ENCODE measurements around the gene C10orf95. TPM values are rescaled to one million over a fixed set of nuclear protein-coding genes. Genes with fewer than 3 reads are reported as not detected.

Gene C10orf95
- total and polyA plus RNA-seq, 8 donors = 0.70 to 7.3 (median 1.7) TPM

DNA sequence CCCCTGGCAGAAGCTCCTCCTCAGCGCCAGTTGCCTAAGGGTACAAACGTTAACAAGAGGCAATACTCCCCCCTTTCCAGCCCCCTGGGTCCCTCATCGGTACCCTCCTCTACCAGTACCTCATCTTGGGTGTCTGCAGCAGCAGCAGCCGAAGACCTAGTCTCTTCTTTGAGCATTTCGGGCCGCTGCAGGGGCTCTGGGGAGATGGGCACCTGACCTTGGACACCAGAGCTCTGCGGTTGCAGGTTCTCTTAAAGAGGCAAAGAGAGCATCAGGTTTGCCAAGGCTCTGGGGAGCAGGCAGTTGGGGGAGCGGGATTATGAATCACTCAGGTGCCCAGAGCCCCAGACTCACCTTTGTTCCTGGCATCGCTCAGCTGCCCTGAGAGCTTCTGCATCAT is 27.2 kb downstream of the C10orf95 start:
- TF ChIP-seq, protein P1, sequence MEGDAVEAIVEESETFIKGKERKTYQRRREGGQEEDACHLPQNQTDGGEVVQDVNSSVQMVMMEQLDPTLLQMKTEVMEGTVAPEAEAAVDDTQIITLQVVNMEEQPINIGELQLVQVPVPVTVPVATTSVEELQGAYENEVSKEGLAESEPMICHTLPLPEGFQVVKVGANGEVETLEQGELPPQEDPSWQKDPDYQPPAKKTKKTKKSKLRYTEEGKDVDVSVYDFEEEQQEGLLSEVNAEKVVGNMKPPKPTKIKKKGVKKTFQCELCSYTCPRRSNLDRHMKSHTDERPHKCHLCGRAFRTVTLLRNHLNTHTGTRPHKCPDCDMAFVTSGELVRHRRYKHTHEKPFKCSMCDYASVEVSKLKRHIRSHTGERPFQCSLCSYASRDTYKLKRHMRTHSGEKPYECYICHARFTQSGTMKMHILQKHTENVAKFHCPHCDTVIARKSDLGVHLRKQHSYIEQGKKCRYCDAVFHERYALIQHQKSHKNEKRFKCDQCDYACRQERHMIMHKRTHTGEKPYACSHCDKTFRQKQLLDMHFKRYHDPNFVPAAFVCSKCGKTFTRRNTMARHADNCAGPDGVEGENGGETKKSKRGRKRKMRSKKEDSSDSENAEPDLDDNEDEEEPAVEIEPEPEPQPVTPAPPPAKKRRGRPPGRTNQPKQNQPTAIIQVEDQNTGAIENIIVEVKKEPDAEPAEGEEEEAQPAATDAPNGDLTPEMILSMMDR (IDR thresholded peaks at IDR 0.05) = no peak
- peaks cover 0 to 21% of the 10 kb centered on the region in 2 donors for H3K36me3 ChIP-seq
- H3K27me3 ChIP-seq = peaks cover 0 to 6% of the 10 kb centered on the region in 2 donors
- H3K9me3 ChIP-seq = no peaks in the 10 kb centered on the region
- peaks cover 17 to 35% of the 10 kb centered on the region in 2 donors for H3K4me1 ChIP-seq
- H3K27ac ChIP-seq = no peak overlapping the region
- no peak overlapping the region for H3K4me3 ChIP-seq
- intact Hi-C loops (cut with DNase I) = no loop called here
- no peak for ATAC-seq
- no peak for DNase-seq

DNA sequence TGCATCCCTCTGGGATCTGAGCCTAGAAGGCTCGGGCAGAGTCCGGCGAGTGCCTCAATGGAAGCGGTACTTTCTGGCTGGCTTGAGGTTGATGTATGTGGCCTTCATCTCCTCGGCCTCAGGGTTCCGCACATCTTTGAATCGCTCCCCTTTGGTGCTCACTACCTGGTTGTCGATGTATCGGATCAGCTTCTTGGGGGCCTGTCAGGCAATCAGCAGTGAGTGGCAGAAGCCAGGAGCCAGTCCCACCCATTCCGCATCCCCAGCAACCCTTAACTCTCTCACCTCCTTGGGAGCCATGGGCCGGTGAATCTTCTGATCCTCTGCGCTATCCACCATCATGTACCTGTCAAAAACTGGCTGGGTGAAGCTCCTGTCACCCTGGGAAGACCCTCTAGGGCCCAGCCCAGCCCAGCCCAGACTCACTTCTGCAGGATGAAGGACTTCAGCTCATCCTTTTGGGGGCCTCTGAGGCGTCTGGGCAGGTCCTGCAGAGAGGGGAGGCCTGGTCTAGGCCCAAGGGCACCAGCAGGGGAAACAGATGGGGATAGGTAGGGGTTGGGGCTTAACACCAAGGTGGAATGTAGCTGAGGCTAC is 27.9 kb downstream of the C10orf95 start:
- DNase-seq = no peak
- Histone ChIP-seq H3K9me3 (no peaks in the 10 kb centered on the region), H3K27me3 (peaks cover 0 to 13% of the 10 kb centered on the region in 2 donors), H3K4me3 (peak overlapping the region in 1 of 2 donors; percentile 98), H3K27ac (peak overlapping the region in 1 of 2 donors; percentile 90), H3K36me3 (peaks cover 0 to 21% of the 10 kb centered on the region in 2 donors), H3K4me1 (peaks cover 17 to 39% of the 10 kb centered on the region in 2 donors)
- TF ChIP-seq, protein P1 (IDR thresholded peaks at IDR 0.05) = no peak
- ATAC-seq = no peak
- intact Hi-C loops (cut with DNase I) = no loop called here

DNA sequence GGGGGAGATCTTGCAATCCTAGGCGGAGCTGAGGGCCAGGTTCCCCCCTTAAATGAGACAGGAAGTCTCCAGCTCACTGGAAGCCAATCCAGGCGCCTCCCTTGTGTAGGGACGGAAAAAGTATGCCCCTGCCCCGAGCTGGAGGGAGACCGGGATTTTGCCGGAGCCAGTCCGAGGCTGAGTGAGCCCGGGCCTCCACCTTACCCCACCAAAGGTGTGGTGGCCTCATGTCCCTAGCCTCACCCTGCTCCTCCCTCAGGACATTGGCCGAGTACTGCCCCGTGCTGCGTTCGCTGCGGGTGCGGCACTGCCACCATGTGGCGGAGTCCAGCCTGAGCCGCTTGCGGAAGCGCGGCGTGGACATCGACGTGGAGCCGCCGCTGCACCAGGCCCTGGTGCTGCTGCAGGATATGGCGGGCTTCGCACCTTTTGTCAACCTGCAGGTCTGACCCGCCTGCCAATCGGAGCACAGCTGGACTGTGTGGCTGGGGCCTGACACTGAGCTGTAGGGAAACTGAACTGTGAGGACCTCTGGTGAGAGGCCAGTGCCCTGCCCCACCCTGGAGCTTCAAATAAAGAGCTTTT is 28.7 kb downstream of the C10orf95 start:
- Histone ChIP-seq H3K27ac (peak overlapping the region; percentile 90 to 91), H3K4me3 (peak overlapping the region; percentile 72 to 98), H3K9me3 (no peaks in the 10 kb centered on the region), H3K27me3 (peaks cover 0 to 21% of the 10 kb centered on the region in 2 donors), H3K4me1 (peaks cover 17 to 39% of the 10 kb centered on the region in 2 donors), H3K36me3 (peaks cover 0 to 21% of the 10 kb centered on the region in 2 donors)
- ATAC-seq (peak; percentile 73), DNase-seq (peak in 3 of 4 donors; percentile 79 to 97 (median 87))
- intact Hi-C loops (cut with DNase I) = no loop called here
- TF ChIP-seq, protein P1 (IDR thresholded peaks at IDR 0.05) = peak; percentile 81 to 84

DNA sequence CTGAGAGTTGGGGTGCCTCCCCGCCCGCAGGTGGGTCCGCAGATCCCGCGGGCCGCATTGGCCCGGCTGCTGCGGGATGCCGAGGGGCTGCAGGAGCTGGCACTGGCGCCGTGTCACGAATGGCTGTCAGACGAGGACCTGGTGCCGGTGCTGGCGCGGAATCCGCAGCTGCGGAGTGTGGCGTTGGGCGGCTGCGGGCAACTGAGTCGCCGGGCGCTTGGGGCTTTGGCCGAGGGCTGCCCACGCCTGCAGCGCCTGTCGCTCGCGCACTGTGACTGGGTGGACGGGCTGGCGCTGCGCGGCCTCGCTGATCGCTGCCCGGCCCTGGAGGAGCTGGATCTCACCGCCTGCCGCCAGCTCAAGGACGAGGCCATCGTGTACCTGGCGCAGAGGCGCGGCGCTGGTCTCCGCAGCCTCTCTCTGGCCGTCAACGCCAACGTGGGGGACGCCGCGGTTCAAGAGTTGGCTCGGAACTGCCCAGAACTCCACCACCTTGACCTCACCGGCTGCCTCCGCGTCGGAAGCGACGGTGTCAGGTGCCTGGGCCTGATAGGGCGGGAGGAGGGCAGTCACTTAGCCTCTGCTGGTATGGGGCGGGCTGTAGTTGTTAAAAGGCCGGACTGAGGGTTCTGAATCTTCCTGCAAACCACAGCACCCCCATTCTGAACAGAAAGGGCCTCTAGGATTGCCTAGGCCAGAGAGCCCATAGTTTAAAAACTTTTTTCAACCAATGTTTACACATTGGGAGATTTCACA is 29.4 kb downstream of the C10orf95 start:
- Histone ChIP-seq H3K36me3 (peaks cover 0 to 21% of the 10 kb centered on the region in 2 donors), H3K4me3 (peak overlapping the region; percentile 72 to 98), H3K4me1 (peaks cover 17 to 39% of the 10 kb centered on the region in 2 donors), H3K27me3 (peaks cover 0 to 28% of the 10 kb centered on the region in 2 donors), H3K27ac (peak overlapping the region; percentile 90 to 91), H3K9me3 (no peaks in the 10 kb centered on the region)
- TF ChIP-seq, protein P1 (IDR thresholded peaks at IDR 0.05) = no peak
- ATAC-seq (peak; percentile 62), DNase-seq (peak in 2 of 4 donors; percentile 73 to 88)
- intact Hi-C loops (cut with DNase I) = no loop called here

DNA sequence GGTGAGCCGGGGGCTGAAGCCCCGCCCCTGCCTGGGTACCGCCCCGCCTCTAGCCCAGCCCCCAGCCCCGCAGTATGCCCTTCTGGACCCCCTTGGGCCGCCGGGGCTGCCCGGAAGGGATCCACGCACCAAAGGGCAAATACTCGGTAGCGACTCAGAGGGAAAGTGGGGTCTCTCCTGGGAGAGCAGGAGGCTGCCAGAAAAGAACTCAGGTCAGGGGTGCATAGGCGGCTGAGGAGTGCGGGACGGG is 29.9 kb downstream of the C10orf95 start:
- Histone ChIP-seq H3K27ac (peak overlapping the region; percentile 90 to 91), H3K27me3 (peaks cover 0 to 34% of the 10 kb centered on the region in 2 donors), H3K4me1 (peaks cover 17 to 39% of the 10 kb centered on the region in 2 donors), H3K9me3 (no peaks in the 10 kb centered on the region), H3K4me3 (peak overlapping the region; percentile 72 to 98), H3K36me3 (peaks cover 0 to 21% of the 10 kb centered on the region in 2 donors)
- TF ChIP-seq, protein P1 (IDR thresholded peaks at IDR 0.05) = no peak
- DNase-seq = no peak
- ATAC-seq = peak; percentile 75
- intact Hi-C loops (cut with DNase I) = no loop called here

All from left lung (tissue), 10 donors.